ENCODE results near the gene RNU5B-1.

The RNU5B-1 gene

DNA sequence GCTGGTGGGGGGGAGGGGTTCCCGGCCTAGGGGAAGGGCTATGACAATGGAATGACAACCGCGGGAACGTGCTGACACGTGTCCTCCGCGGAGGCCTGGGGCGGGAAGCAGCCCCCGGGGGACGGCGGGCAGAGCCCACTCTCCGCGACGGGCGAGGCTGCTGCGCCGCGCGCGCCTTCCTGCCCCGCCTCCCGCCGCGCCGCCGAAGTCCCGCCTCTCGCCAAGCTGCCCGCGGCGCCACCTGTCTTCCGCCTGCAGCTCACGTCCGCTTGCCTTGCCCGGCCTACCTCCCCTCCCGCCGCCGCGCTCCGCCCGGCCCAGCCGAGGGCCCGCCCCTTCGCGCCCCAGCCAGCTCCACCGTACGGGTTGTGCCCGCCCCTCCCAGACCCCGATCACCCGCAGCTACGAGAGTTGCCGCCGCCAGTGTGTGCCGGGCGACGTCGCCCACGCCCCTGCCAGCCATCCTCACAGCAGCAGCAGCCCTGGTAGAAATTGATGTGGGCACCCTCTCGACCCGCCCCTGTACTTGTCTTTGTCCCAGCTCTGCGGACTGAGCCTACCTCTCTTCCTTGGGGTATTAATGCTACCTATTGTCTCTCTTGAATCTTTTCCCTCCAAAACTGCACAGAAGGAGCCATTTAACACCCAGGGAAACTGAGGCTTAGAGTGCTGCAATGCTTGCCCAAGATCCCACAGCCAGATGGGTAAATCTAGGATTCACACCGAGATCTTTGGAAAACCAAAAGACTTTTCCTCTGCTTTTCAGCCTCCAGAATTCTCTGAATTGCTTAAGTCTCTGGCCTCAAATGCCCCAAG is 17.6 kb upstream of the RNU5B-1 start, which contains the start of gene PARP16:
Gene PARP16, minus strand, starts transcription at position 180 of the 816 bp plus-strand sequence. CDS start 457 bp downstream, outside the sequence.
- peak; percentile 49 for DNase-seq (ENCODE audit: low read depth)
- peak within 1 kb of the TSS; percentile 69 for H3K4me3 ChIP-seq (ENCODE audit: low read depth, low read length)

DNA sequence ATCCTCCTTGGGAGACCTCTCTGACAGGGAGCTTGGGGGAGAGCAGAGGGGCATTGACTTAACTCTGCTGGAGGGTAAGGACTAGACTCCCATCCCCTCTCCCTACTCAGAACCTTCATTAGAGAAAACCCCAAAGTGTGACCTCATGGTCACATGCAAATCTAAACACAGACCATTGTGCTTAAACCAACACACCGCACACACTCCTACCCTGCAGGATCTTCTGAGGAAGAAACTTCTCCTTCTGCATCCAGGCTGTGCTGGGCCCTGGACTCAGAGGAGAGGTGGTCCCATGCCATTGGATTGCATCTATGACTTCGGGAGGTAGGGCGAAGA is 17.0 kb upstream of the RNU5B-1 start:
- no peak for DNase-seq (ENCODE audit: low read depth)
- no peak overlapping the region for H3K4me3 ChIP-seq (ENCODE audit: low read depth, low read length)

DNA sequence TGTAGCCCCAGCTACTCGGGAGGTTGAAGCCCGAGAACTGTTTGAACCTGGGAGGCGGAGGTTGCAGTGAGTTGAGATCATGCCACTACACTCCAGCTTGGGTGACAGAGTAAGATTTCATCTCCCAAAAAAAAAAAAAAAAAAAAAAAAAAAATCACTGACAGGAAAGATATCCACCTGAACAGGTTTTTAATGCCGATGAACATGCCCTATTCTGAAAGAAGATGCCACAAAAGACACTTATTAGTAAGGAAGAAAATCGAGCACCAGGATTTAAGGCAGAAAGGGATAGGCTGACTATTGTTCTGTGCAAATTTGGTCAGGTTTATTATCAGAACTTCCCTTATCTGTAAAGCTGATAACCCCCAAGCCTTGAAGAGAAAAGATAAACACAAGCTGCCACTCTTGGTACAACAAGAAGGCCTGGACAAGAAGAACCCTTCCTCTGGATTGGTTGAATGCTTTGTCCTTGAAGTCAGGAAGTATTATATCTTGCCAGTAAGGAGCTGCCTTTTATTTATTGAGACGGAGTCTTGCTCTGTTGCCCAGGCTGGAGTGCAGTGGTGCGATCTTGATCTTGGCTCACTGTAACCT is 15.1 kb upstream of the RNU5B-1 start:
- no peak for DNase-seq (ENCODE audit: low read depth)
- no peak overlapping the region for H3K4me3 ChIP-seq (ENCODE audit: low read depth, low read length)

DNA sequence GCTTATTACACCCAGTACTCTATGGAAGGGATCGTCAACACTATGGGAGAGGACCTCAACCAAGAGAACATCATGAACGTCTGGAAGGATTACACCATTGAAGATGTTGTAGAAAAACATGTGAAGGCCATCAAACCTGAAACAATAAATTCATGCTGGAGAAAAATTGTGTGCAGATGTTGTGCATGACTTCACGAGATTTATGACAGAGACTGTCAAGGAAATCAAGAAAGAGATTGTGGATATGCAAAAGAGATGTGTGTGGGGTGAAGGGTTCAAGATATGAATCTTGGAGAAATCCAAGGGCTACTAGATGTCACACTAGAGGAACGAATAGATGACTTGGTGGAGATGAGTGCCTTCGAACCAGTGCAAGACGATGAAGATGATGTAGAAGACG is 14.2 kb upstream of the RNU5B-1 start:
- no peak overlapping the region for H3K4me3 ChIP-seq (ENCODE audit: low read depth, low read length)
- no peak for DNase-seq (ENCODE audit: low read depth)

DNA sequence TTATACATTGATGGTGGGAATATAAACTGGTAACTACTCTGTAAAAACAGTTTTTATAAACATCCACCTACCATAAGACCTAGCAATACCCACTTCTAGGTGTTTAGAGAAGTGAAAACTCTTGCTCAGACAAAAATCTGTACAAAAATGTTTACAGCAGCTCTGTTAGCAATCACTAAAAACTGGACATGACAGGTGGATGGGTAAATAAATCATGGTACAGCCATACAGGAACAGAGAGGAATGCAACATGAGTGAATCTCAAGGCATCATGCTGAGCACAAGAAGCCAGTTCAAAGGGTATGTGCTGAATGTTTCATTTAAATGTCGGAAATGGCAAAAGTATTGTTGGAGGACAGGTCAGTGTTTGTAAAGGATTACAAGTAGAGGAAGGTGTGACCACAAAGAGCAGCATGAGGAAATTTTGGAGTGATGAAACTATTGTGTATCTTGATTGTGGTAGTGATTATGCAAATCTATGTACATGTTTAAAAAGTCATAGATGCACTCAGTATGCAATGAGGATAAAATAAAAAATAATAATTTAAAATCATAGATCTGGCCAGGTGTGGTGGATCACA is 11.4 kb upstream of the RNU5B-1 start:
- no peak for DNase-seq (ENCODE audit: low read depth)
- no peak overlapping the region for H3K4me3 ChIP-seq (ENCODE audit: low read depth, low read length)

DNA sequence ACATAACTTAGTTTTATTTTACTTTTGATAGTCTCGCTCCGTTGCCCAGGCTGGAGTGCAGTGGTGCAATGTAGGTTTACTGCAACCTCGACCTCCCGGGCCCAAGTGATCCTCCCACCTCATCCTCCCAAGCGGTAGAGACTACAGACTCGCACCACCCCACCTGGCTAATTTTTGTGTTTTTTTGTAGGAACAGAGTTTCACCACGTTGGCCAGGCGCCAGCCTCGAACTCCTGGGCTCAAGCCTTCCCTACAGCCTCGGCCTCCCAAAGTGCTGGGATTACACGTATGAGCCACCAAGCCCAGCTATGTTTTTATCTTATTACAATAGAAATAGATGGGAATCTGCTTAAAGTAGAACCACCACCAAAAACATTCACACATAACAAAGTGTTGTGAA is 5.7 kb upstream of the RNU5B-1 start:
- H3K4me3 ChIP-seq (ENCODE audit: low read depth, low read length) = no peak overlapping the region
- DNase-seq (ENCODE audit: low read depth) = no peak

DNA sequence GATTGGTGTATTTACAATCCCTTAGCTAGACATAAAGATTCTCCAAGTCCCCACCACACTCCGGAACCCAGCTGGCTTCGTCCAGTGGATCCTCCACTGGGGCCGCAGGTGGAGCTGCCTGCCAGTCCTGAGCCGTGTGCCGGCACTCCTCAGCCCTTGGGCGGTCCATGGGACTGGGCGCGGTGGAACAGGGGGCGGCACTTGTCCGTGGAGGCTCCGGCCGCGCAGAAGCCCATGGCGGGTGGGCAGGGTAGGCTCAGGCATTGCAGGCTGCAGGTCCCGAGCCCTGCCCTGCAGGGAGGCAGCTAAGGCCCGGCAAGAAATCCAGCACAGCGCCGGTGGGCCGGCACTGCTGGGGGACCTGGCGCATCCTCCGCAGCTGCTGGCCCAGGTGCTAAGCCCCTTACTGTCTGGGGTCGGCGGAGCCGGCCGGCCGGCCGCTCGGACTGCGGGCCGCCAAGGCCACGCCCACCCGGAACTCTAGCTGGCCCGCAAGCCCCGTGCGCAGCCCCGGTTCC is 3.5 kb upstream of the RNU5B-1 start:
- DNase-seq (ENCODE audit: low read depth) = no peak
- no peak overlapping the region for H3K4me3 ChIP-seq (ENCODE audit: low read depth, low read length)

DNA sequence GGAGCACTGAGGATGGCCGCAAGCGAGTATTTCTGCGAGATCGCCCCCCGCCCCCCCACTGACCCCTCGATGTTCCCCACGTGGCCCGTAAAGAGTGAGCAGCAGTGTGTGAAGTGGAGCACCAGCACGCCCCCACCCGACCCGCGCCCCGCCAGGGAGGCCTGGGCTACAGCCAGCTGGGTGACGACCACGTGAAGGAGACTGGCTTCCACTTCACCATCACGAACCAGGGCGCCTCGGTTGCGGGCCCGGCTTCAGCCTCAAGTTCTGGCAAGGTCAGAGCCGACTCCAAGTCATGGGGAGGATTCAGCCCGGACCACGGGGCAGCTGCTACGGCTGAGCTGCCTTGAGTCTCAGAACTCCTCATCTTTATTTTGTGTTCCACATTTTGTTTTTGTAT is 2.4 kb upstream of the RNU5B-1 start:
- no peak overlapping the region for H3K4me3 ChIP-seq (ENCODE audit: low read depth, low read length)
- no peak for DNase-seq (ENCODE audit: low read depth)

DNA sequence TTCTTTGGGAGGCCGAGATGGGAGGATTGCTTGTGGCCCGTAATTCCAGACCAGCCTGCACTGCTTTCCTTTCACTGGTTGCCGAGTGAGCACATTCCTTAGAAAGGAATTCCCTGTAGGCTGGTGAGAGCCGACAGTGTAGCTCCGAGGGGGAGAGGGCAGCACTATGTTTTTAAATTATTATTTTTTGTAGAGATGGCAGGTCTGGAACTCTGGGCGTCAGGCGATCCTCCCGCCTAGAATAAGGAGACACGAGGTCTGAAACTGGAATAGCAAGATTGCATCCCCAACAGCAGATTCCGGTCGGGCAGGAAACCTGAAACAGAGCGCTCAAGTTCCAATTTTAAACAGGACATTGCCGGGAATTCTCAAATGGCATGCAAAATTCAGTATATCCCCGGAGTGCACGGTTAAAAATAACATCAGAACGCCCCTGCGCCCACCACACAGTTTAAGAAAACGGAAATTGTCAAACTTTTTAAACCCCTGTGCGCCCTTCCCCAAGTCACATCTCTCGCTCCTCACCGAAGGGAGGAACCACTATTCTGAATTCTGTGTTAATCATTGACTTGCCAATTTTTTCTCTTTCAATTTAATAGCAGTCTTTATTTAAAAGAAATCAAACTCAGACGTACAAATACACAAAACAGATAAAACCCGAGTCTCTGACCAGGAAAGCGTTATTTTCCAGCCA is 643 bp upstream of the RNU5B-1 start:
- peak overlapping the region; percentile 49 for H3K4me3 ChIP-seq (ENCODE audit: low read depth, low read length)
- no peak for DNase-seq (ENCODE audit: low read depth)

DNA sequence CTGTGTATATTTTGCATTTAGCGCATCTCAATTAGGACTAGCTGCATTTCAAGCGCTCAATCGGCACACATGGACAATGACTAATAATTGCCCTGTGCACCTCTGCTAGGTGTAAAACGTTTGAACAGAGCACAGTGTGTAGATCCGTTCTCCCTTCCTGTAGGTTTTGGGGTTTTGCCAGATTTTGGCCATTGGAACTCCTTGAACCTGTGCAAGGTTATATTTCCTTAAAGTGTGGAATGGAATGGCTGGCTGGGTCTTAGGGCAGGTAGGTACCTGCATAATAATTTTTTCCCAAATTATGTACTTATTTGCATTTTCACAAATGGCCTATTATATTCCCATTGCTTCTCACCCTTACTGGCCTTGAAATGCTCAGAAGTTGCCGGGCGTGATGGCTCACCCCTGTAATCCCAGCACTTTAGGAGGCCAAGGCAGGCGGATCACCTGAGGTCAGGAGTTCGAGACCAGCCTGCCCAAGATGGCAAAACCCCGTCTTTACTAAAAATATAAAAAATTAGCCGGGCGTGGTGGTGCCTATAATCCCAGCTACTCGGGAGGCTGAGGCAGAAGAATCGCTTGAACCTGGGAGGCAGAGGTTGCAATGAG is 777 bp downstream of the RNU5B-1 start:
- H3K4me3 ChIP-seq (ENCODE audit: low read depth, low read length) = no peak overlapping the region
- DNase-seq (ENCODE audit: low read depth) = no peak

DNA sequence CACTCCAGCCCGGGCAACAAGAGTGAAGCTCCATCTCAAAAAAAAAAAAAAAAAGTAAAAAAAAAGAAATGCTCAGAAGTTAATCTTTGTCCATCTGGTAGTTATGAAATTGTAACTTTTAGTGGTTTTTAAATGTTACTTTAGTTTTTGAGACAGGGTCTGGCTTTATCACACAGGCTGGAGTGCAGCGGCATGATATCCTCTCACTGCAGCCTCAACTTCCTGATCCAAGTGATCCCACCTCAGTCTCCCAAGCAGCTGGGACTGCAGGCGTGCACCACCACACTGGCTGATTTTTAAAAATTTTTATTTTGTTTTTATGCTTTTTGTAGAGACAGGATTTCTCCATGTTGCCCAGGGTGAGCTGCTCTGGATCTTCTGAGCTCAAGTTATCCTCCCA is 1.3 kb downstream of the RNU5B-1 start:
- H3K4me3 ChIP-seq (ENCODE audit: low read depth, low read length) = no peak overlapping the region
- DNase-seq (ENCODE audit: low read depth) = no peak

DNA sequence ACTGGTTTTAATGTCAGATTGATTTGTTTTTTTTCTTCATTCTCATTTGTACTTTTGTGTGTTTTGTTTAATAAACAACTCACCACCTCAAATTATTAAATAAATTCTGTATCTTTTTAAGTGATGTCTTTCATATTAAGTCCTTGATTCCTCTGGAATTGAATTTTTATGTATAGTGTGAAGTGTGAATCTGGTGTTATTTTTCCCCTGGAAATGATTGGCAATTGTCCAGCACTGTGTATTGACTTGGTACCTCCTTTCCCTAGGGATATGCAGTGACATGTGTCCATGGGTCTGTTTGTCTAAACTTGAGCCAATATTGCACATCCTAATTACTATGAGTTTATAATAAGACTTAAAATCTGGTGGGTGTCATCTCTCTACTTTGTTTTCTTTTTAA is 2.1 kb downstream of the RNU5B-1 start:
- no peak for DNase-seq (ENCODE audit: low read depth)
- no peak overlapping the region for H3K4me3 ChIP-seq (ENCODE audit: low read depth, low read length)

DNA sequence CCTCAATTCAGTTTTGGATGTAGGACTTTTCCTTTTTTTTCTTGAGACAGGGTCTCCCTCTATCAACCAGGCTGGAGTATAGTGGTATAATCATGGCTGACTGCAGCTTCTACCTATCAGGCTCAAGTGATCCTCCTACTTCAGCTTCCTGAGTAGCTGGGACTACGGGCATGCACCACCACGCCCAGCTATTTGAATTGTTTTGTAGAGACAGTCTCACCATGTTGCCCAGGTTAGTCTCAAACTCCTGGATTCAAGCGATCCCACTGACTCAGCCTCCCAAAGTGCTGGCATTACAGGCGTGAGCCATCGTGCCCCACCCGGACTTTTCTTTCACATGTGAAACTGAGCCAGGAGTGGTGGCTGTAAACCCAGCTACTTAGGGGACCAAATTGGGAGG is 3.5 kb downstream of the RNU5B-1 start:
- no peak overlapping the region for H3K4me3 ChIP-seq (ENCODE audit: low read depth, low read length)
- no peak for DNase-seq (ENCODE audit: low read depth)

DNA sequence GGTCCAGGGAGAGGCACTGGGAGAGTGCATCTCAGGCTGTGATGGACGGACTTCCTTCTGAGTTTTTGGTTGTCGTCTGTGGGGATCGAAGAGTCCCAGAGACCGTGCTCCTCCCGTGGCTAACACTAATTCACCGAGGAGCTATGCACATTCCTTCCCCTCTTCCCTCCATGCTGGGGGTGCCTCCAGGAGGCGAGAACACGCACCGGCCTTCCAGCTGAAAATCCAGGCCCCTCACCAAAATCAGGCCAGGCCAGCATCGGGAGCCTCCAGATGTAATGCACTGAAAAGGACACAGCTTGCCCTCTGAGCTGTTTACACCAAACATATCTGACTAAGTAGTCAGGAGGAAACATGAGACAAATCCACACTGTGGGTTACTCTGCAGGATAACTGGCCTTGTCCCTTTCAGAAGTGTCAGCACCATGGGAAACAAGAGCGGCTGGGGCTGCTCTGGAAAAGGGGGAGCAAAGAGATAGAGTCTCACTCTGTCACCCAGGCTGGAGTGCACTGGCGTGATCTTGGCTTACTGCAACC is 5.5 kb downstream of the RNU5B-1 start:
- H3K4me3 ChIP-seq (ENCODE audit: low read depth, low read length) = no peak overlapping the region
- no peak for DNase-seq (ENCODE audit: low read depth)

DNA sequence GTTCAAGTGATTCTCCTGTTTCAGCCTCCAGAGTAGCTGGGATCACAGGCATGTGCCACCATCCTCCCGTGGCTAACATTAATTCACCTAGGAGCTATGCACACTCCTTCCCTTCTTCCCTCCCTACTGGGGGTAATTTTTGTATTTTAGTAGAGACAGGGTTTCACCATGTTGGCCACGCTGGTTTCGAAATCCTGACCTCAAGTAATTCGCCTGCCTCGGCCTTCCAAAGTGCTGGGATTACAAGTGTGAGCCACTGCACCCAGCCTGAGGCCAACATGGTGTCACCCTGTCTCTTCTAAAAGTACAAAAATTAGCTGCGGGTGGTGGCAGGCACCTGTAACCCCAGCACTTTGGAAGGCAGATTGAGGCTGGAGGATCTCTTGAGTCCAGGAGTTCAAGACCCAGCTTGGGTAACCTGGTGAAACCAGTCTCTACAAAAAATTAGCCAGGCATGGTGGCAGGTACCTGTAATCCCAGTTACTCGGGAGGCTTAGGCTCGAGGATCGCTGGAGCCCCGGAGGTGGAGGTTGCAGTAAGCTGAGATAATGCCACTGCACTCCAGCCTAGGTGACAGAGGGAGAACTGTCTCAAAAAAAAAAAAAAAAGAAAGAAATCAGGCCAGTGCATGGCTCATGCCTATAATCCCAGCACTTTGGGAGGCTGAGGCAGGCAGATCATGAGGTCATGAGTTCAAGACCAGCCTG is 6.1 kb downstream of the RNU5B-1 start:
- H3K4me3 ChIP-seq (ENCODE audit: low read depth, low read length) = no peak overlapping the region
- DNase-seq (ENCODE audit: low read depth) = no peak

DNA sequence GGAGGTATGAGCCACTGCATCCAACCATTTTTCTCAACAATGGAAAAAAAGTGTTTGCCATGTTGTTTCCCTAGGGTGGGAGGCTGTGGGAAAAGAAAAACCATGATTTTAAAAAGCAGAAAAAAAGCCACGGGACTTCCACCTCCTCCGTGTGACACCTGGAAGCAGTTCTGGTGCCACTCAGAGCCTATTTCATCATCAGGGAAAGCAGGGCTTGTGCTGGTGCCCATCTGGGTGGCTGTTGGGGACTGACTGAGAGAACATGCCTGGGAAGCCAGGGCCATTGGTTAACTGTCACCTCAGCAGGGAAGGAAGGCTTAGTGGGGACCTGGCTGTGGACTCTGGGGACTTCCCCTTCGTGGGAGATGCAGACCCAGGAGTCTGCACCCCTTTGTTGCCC is 7.3 kb downstream of the RNU5B-1 start:
- no peak for DNase-seq (ENCODE audit: low read depth)

DNA sequence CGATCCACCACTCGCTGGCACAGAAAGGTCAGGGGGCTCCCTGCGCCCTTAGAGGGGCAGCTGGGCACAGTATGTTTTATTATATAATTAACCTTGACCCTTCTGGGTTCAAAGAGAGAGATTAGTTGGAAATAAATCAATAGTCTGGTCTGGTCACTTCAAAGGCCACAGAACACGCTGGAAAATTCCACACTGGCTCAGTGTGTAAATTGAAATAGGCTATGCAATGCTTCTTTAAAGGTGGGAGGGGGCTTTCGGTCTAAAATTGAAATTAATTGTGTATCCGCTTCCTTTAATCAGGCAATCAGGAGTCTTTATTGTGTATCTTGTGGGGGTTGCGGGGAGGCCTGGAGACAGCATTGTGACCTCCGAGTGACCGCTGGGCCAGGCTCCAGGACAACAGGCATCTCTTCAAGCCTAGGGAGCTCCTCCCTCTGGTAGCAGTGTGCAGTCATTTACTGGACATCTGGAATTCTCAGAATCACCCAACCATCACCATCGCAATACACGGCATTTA is 8.0 kb downstream of the RNU5B-1 start:
- DNase-seq (ENCODE audit: low read depth) = no peak
- no peak overlapping the region for H3K4me3 ChIP-seq (ENCODE audit: low read depth, low read length)

More for the DNA sequence above, 7.3 kb downstream of the RNU5B-1 start:
- no peak overlapping the region for H3K4me3 ChIP-seq (ENCODE audit: low read depth, low read length)

DNA sequence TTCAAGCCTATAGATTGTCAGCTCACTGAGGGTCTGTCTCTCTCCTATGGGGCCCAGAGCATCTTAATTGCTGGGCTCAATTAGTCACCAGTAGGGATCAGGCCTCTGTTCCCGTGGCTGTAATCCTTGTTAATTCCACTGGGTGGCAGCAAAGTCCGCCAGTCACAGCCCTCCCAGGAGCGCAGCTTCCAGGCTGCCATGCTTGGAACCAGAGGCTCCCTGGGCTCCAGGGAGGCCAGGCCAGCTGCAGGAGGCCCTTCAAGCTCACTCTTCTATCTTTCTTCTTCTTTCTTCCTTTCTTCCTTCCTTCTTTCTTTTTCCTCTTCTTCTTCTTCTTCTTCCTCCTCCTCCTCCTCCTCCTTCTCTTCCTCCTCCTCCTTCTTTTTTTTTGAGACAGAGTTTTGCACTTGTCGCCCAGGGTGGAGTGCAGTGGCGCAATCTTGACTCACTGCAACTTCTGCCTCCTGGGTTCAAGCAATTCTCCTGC is 14.4 kb downstream of the RNU5B-1 start:
- no peak for DNase-seq (ENCODE audit: low read depth)
- no peak overlapping the region for H3K4me3 ChIP-seq (ENCODE audit: low read depth, low read length)
